RWPE1 (cell line): Measurements from ENCODE around the gene ATP6V1B1.

Experiments used
- CTCF ChIA-PET: fragments of 350-600 bp; sonication (Branson Sonifier 250); formaldehyde crosslinking; extraction: SDS; loops from one replicate; lab custom pipeline; 2021; lab: Yijun Ruan, JAX
- POLR2A ChIA-PET: fragments of 400-600 bp; formaldehyde crosslinking; extraction: SDS; loops from one replicate; lab custom pipeline; 2020; ENCODE audit warnings: antibody characterized with exemption; ENCODE audit not compliant: low non-redundant PET; lab: Yijun Ruan, JAX
- DNase-seq: peaks from one replicate; pipeline ENCODE4 v3.0.0; 2012; ENCODE audit warnings: low spot score
- H3K27ac ChIP-seq: fragments of 450-650 bp; 2 replicates; pipeline ENCODE4 v1.5.1; 2017
- TF ChIP-seq, protein P1 (sequence below): fragments of 450-650 bp; conservative IDR thresholded peaks from 2 replicates; pipeline ENCODE4 v1.5.1; 2017; ENCODE audit warnings: low read depth, mild to moderate bottlenecking

ATP6V1B1 gene

DNA sequence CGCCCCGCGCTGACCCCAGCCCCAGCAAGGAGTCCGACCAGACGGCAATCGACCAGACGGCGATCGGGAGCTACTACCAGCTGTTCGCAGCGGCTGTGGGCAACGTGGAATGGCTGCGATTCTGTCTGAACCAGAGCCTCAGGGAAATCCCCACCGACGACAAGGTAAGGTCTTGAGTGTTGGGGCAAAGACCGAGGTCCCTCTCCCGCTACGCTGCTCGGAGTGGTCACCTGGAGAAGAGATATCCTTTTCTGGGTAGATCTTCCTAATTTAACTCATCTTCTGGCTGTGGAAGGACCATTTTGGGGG is 43.4 kb downstream of the ATP6V1B1 start:
- ChIA-PET CTCF (interaction anchor here (2.8 kb wide), 1 partner anchor 14 kb away, joined by 18 read pairs; no protein-coding TSS in a partner anchor), POLR2A (no interaction called here)
- TF ChIP-seq, protein P1, sequence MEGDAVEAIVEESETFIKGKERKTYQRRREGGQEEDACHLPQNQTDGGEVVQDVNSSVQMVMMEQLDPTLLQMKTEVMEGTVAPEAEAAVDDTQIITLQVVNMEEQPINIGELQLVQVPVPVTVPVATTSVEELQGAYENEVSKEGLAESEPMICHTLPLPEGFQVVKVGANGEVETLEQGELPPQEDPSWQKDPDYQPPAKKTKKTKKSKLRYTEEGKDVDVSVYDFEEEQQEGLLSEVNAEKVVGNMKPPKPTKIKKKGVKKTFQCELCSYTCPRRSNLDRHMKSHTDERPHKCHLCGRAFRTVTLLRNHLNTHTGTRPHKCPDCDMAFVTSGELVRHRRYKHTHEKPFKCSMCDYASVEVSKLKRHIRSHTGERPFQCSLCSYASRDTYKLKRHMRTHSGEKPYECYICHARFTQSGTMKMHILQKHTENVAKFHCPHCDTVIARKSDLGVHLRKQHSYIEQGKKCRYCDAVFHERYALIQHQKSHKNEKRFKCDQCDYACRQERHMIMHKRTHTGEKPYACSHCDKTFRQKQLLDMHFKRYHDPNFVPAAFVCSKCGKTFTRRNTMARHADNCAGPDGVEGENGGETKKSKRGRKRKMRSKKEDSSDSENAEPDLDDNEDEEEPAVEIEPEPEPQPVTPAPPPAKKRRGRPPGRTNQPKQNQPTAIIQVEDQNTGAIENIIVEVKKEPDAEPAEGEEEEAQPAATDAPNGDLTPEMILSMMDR: no peak
- no peak overlapping the region for H3K27ac ChIP-seq
- no peak for DNase-seq

DNA sequence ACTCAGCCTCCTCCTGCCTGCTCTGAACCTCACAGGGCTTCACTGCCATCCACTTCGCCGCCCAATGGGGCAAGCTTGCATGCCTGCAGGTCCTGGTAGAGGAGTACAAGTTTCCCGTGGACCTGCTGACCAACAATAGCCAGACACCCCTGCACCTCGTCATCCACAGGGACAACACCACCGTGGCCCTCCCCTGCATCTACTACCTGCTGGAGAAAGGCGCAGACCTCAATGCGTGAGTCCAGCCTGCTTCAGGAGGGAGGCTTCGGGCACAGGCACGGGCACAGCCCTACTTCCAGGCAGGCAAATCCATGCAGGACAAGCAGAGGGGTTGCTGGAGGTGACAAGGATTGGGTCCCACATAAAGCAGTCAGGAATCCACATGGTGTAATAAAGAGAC is 43.9 kb downstream of the ATP6V1B1 start:
- no peak for DNase-seq
- no peak overlapping the region for H3K27ac ChIP-seq
- POLR2A ChIA-PET: no interaction called here
- CTCF ChIA-PET: no interaction called here
- TF ChIP-seq, protein P1: no peak

GRCh38 chr2:70981421-70981820 is 45.7 kb downstream of the ATP6V1B1 start:
- DNase-seq: no peak
- CTCF ChIA-PET: no interaction called here
- H3K27ac ChIP-seq: no peak overlapping the region
- TF ChIP-seq, protein P1: no peak
- POLR2A ChIA-PET: no interaction called here

- TF ChIP-seq, protein P1: no peak
- no peak overlapping the region for H3K27ac ChIP-seq
- ChIA-PET POLR2A (no interaction called here), CTCF (interaction anchor here (0.6 to 1.0 kb wide), 2 partner anchors 19 to 1048 kb away, joined by 3 read pairs; no protein-coding TSS in a partner anchor)
- no peak for DNase-seq
Observed at GRCh38 chr2:70981866-70982810, 46.4 kb downstream of the ATP6V1B1 start.

GRCh38 chr2:70982971-70983370 is 47.3 kb downstream of the ATP6V1B1 start:
- CTCF ChIA-PET: interaction anchor here (0.6 to 1.0 kb wide), 2 partner anchors 18 to 1048 kb away, joined by 3 read pairs; no protein-coding TSS in a partner anchor
- POLR2A ChIA-PET: no interaction called here
- TF ChIP-seq, protein P1: no peak
- no peak for DNase-seq
- no peak overlapping the region for H3K27ac ChIP-seq

GRCh38 chr2:70983506-70984227 is 48.0 kb downstream of the ATP6V1B1 start:
- no peak for DNase-seq
- CTCF ChIA-PET: interaction anchor here (0.6 to 1.4 kb wide), 3 partner anchors 18 to 117 kb away, joined by 3 read pairs; no protein-coding TSS in a partner anchor
- no peak overlapping the region for H3K27ac ChIP-seq
- TF ChIP-seq, protein P1: no peak
- POLR2A ChIA-PET: no interaction called here
